AG04450 (cell line): Measurements from ENCODE around the gene LRIT1. TPM values are rescaled to one million over a fixed set of nuclear protein-coding genes. Genes with fewer than 3 reads are reported as not detected.

ENCODE experiments used
- CTCF ChIA-PET: fragments of 300-600, 350-600 bp; formaldehyde crosslinking; extraction: SDS; loops from one replicate; lab custom pipeline; 2022; ENCODE audit warnings: antibody characterized with exemption, inconsistent platforms; lab: Charles Lee
- POLR2A ChIA-PET: fragments of 350-600 bp; formaldehyde crosslinking; extraction: SDS; loops from one replicate; lab custom pipeline; 2021; ENCODE audit warnings: antibody characterized with exemption, inconsistent platforms; lab: Yijun Ruan, JAX
- DNase-seq: peaks from one replicate; pipeline ENCODE4 v3.0.0-alpha.2; 2011; ENCODE audit warnings: low read depth, low spot score
- H3K27ac ChIP-seq: one replicate; pipeline ENCODE4 v1.5.1; 2012; ENCODE audit warnings: low read depth, low read length, control low read depth
- H3K27me3 ChIP-seq: one replicate; pipeline ENCODE4 v1.6.0; 2012; ENCODE audit warnings: low read length; ENCODE audit not compliant: control insufficient read depth, insufficient read depth
- H3K4me3 ChIP-seq: 2 replicates; pipeline ENCODE4 v1.5.1; 2011; ENCODE audit warnings: mild to moderate bottlenecking, low read depth, low read length, control low read depth
- H3K9me3 ChIP-seq: 2 replicates; pipeline ENCODE4 v1.5.1; 2012; ENCODE audit warnings: low read length; ENCODE audit not compliant: control insufficient read depth, insufficient read depth
- polyA minus RNA-seq: library from RNA; depleted of rRNA, polyadenylated mRNA; stranded (reverse); fragments of >200 nt; gene quantifications from 2 replicates; pipeline ENCODE4 v1.2.3, GENCODE V29; 2011; rRNA and poly(A)+ RNA removed
- polyA plus RNA-seq: library from polyadenylated mRNA; depleted of rRNA; stranded (reverse); fragments of >200 nt; gene quantifications from 2 replicates; pipeline ENCODE4 v1.2.3, GENCODE V29; 2011; rRNA removed
- TF ChIP-seq, protein P1 (sequence below): IDR thresholded peaks from 2 replicates; pipeline ENCODE4 v1.5.1; 2011; ENCODE audit warnings: low read depth, low read length, control low read depth, inconsistent platforms

LRIT1 gene, protein sequence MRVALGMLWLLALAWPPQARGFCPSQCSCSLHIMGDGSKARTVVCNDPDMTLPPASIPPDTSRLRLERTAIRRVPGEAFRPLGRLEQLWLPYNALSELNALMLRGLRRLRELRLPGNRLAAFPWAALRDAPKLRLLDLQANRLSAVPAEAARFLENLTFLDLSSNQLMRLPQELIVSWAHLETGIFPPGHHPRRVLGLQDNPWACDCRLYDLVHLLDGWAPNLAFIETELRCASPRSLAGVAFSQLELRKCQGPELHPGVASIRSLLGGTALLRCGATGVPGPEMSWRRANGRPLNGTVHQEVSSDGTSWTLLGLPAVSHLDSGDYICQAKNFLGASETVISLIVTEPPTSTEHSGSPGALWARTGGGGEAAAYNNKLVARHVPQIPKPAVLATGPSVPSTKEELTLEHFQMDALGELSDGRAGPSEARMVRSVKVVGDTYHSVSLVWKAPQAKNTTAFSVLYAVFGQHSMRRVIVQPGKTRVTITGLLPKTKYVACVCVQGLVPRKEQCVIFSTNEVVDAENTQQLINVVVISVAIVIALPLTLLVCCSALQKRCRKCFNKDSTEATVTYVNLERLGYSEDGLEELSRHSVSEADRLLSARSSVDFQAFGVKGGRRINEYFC
- polyA plus RNA-seq = not detected in 2 replicates
- polyA minus RNA-seq = not detected in 2 replicates

DNA sequence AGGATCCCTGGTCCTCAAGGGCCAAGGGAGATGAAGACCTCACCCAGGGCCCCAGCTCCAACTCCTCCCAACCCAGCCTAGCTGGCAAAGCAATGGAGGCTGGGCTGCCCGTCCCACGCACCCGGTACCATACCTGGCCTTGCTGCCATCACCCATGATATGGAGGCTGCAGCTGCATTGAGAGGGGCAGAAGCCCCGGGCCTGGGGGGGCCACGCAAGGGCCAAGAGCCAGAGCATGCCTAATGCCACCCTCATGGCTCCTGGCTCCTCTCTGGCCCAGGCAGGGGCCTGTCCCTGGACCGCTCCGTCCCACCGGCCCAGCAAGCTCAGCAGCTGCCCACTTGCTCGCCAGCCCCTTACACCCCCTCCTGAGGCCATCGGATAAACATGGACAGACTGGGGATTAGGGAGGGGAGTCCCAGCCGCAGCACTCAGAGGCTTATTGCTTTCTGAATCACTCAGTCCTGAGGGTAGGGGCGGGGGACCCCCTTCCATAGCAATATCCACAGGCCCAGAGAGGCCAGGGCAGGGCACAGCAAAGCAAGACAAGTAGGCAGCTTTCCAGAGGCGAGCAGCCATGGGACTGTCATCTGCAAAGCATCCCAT, at the start of gene LRIT1:
Gene LRIT1 (minus strand): TSS at position 362 of the 606 bp plus-strand sequence. CDS start 107 bp downstream, at position 255.
- ChIA-PET CTCF (no interaction called here), POLR2A (no interaction called here)
- TF ChIP-seq, protein P1, sequence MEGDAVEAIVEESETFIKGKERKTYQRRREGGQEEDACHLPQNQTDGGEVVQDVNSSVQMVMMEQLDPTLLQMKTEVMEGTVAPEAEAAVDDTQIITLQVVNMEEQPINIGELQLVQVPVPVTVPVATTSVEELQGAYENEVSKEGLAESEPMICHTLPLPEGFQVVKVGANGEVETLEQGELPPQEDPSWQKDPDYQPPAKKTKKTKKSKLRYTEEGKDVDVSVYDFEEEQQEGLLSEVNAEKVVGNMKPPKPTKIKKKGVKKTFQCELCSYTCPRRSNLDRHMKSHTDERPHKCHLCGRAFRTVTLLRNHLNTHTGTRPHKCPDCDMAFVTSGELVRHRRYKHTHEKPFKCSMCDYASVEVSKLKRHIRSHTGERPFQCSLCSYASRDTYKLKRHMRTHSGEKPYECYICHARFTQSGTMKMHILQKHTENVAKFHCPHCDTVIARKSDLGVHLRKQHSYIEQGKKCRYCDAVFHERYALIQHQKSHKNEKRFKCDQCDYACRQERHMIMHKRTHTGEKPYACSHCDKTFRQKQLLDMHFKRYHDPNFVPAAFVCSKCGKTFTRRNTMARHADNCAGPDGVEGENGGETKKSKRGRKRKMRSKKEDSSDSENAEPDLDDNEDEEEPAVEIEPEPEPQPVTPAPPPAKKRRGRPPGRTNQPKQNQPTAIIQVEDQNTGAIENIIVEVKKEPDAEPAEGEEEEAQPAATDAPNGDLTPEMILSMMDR = no peak
- Histone ChIP-seq H3K27ac (no peak within 1 kb of the TSS), H3K27me3 (peaks cover 22% of the 10 kb centered on the region), H3K9me3 (no peaks in the 10 kb centered on the region; the same call in 1 of the 2 replicates), H3K4me3 (no peak within 1 kb of the TSS)
- DNase-seq = no peak

DNA sequence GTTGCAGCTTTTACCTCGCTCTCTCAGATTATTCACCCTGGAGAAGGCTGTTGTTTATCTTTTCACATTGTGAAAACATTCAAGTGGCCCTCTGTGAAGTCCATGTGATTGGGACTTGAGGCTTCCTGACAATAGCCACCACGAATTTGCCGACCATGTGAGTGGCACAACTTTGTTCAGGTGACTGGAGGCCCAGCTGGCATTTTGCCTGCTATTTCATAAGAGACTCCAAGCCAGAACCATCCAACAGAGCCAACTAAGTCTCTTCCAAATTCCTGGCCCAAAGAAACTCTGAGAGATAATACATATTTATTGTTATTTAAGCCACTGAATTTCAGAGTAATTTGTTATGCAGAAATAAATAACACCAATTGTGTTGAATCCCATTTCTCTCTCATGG, 48.9 kb upstream of the LRIT1 start:
- TF ChIP-seq, protein P1 = no peak
- CTCF ChIA-PET = interaction anchor here (1.3 to 1.6 kb wide), 2 partner anchors 22 to 26 kb away, joined by 3 to 5 read pairs; no protein-coding TSS in a partner anchor
- Histone ChIP-seq H3K4me3 (no peak overlapping the region), H3K27ac (no peak overlapping the region), H3K9me3 (no peaks in the 10 kb centered on the region), H3K27me3 (no peaks in the 10 kb centered on the region)
- no peak for DNase-seq
- POLR2A ChIA-PET = no interaction called here

DNA sequence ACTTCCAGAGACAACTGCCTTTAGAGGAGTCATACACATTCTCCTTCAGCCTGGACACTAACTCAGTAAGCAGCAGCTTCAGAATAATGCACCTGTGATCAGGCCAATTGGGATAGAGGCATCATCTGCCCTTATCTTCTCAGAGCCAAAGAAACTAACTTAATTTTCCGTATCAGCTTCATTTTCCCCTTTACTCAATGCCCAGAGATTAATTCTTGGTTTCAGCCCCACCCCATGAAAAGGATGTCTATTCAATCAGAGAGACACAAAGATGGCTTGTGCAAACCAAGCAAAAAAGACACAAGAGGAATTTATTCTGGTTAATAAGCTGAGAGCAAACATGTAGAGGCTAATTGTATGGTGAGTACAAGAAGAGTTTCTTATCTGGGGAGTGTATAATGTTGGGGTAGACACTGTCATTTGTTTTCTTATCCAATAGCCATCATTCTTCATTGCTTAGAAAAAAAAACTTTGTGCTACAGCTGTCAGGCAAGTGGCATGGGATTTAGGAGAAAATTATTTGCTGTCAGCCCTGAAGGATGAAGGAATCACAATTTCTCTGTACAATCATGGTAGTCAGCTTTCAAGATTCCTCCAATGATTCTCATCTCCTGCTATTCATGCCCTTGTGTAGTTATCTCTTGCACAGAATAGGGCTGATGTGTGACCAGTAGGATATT, 48.3 kb upstream of the LRIT1 start:
- Histone ChIP-seq H3K9me3 (no peaks in the 10 kb centered on the region), H3K4me3 (no peak overlapping the region), H3K27ac (no peak overlapping the region), H3K27me3 (no peaks in the 10 kb centered on the region)
- ChIA-PET CTCF (interaction anchor here (0.9 to 1.3 kb wide), 2 partner anchors 22 to 248 kb away, joined by 3 read pairs; no protein-coding TSS in a partner anchor), POLR2A (no interaction called here)
- no peak for DNase-seq
- TF ChIP-seq, protein P1 = no peak

DNA sequence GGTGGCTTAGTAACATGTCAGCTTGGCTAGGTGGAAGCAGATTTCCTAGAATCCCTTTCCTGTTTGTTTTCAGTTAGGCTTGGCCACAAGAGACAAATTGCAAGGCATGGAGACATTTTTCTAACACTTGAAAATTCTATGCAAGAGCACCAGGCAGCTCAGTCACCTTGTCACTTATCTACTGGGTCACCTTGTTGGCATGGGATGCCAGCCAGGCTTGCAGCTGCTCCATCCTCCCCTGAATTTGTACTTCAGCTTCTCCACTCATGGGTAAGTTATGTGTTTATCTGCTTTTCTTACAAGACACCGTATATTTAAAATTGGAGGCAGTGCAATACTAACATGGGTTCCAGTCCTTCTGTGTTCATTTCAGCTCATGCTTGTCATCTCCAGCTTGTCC, 46.8 kb upstream of the LRIT1 start:
- H3K27ac ChIP-seq = no peak overlapping the region
- ChIA-PET CTCF (no interaction called here), POLR2A (no interaction called here)
- H3K27me3 ChIP-seq = no peaks in the 10 kb centered on the region
- H3K4me3 ChIP-seq = no peak overlapping the region
- TF ChIP-seq, protein P1 = no peak
- no peak for DNase-seq
- H3K9me3 ChIP-seq = no peaks in the 10 kb centered on the region
